ENCODE data around the gene AHSP.

GRCh38 chr16:31499928-31500327 lies 27.8 kb upstream of the AHSP start:
- TF ChIP-seq POLR2A (IDR thresholded peaks at IDR 0.05; ENCODE audit: low read depth) = no peak
- TF ChIP-seq CTCF (IDR thresholded peaks at IDR 0.05) = no peak
- no peak for TF ChIP-seq POLR2AphosphoS5 (IDR thresholded peaks at IDR 0.05)
- no peak for TF ChIP-seq EP300 (IDR thresholded peaks at IDR 0.05)

Data from esophagus muscularis mucosa (tissue), 4 donors.